CD4-positive, alpha-beta T cell treated with Interleukin-2 at 100 ng/mL for 4 hours (primary cell): ENCODE results near the gene S100A12.

ENCODE experiments used
- DNase-seq: peaks from one replicate; pipeline ENCODE4 v3.0.0-alpha.2; 2020; ENCODE audit warnings: low spot score

Gene S100A12

DNA sequence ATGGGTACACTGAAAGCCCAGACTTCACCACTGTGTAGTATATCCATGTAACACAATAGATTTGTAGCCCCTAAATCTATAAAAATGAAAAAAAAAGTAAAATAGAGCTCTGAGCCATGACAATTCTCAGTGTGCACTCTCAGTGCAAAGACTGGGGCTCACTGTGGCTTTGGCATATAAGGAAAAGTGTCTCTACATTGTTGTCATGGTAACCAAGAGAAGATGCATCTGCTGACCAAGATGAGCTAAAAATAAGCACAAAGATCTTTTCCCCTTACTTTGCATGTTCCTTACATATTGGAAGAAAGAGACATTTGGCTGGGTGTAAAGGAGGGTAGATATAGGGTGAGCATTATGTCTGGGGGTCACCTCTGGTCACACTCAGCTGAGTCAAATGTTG, 38.8 kb downstream of the S100A12 start:
- no peak for DNase-seq

DNA sequence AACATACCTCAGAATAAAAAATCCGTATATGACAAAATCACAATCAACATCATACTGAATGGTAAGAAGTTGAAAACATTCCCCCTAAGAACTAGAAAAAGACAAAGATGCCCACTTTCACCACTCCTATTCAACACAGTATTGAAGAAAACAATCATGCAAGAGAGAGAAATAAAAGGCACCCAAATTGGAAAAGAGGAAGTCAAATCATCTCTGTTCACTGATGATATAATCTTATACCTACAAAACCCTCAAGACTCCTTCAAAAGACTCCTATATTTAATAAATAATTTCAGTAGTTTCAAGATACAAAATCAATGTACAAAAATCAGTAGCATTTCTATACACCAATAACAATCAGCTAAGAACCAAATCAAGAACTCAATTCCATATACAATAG, 41.5 kb downstream of the S100A12 start:
- DNase-seq, result no peak

DNA sequence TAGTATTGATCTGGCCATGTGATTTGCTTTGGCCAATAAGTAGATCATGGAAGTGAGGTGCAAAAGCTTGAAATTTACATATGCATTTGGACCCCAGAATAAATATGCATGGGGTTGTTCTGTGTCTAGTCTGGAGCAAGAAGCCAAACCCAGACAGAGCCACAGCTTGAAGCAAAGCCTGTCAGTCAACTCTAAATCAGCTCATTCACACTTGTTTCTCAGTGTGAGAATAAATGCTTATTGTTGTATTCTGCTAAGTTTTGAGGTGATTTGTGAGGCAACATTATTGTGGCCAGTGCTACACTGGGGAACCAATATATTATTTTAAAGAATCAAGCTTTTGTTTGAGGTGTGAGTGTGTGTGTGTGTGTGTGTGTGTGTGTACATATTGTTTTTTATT, 50.5 kb downstream of the S100A12 start:
- no peak for DNase-seq
